Kidney (tissue), 14 donors: ENCODE measurements around the gene RAD50. TPM values are rescaled to one million over a fixed set of nuclear protein-coding genes. Genes with fewer than 3 reads are reported as not detected.

Source experiments
- DNase-seq, 5 donors: peaks; one replicate each; pipeline ENCODE4 v3.0.0-alpha.2; 2013 to 2020
- FAIRE-seq: peaks from 2 replicates; lab custom pipeline; 2012; peaks lifted over from hg19 to GRCh38; lab: Jason Lieb, UNC
- H3K27ac ChIP-seq, 2 donors: one replicate each; pipeline ENCODE4 v1.7.0; 2013; ENCODE audit warnings: low read depth in 2 of 2, low read length in 2 of 2, inconsistent platforms in 1 of 2
- H3K27me3 ChIP-seq: one replicate; pipeline ENCODE4 v1.7.1; 2013; ENCODE audit warnings: low read length, inconsistent platforms; ENCODE audit not compliant: control insufficient read depth, insufficient read depth
- H3K36me3 ChIP-seq, 3 donors: one replicate each; pipeline versions ENCODE4 v1.7.0 to v1.7.1; 2013; ENCODE audit warnings: low read length in 3 of 3, control low read depth in 1 of 3, inconsistent platforms in 1 of 3; ENCODE audit not compliant: insufficient read depth in 3 of 3, control insufficient read depth in 2 of 3
- H3K4me1 ChIP-seq, 3 donors: one replicate each; pipeline versions ENCODE4 v1.7.0 to v1.7.1; 2013; ENCODE audit warnings: low read length in 3 of 3, inconsistent platforms in 1 of 3, low read depth in 1 of 3; ENCODE audit not compliant: control insufficient read depth in 2 of 3, insufficient read depth in 2 of 3
- H3K4me3 ChIP-seq, 3 donors: one replicate each; pipeline versions ENCODE4 v1.7.0 to v1.8.1; 2013; ENCODE audit warnings: low read length in 3 of 3, control low read depth in 1 of 3, inconsistent platforms in 1 of 3
- H3K9ac ChIP-seq, 3 donors: one replicate each; pipeline versions ENCODE4 v1.7.0 to v1.7.1; 2013; ENCODE audit warnings: low read length in 3 of 3, control low read depth in 1 of 3, inconsistent platforms in 1 of 3
- H3K9me3 ChIP-seq, 3 donors: one replicate each; pipeline versions ENCODE4 v1.7.0 to v1.7.1; 2013; ENCODE audit warnings: low read length in 3 of 3, control low read depth in 1 of 3, inconsistent platforms in 1 of 3; ENCODE audit not compliant: control insufficient read depth in 2 of 3, insufficient read depth in 1 of 3
- CTCF ChIP-seq: IDR thresholded peaks from 3 replicates; pipeline ENCODE4 v1.5.1; 2012; ENCODE audit warnings: mild to moderate bottlenecking, moderate library complexity, borderline replicate concordance; ENCODE audit not compliant: insufficient read depth; ENCODE audit errors: extremely low read depth
- intact Hi-C: fragments of 100-400 bp; cut with DNase I; formaldehyde crosslinking; loops from one replicate; pipeline ENCODE4 v1.11.1; 2022
- polyA plus RNA-seq: library from polyadenylated mRNA; stranded (reverse); fragments of 350-450 nt; fragmentation: Illumina TruSeq; extraction: RNeasy Lipid Tissue Mini Kit (QIAGEN cat#74804); gene quantifications from one replicate; pipeline ENCODE4 v1.2.3, GENCODE V29; 2014; ENCODE audit warnings: low read depth, low replicate concordance; ENCODE audit not compliant: insufficient read depth
- total RNA-seq: library from RNA; stranded (reverse); fragmentation: NEBNext Ultra II Directional; extraction: Animal tissue kit (Norgen Biotek cat#: 25700); gene quantifications from one replicate; pipeline ENCODE4 v1.2.1, GENCODE V29; 2021
- donor health status: control.
- donor health status: control.
- donor health status: control.
- donor health status: control.
- donor health status: control.
- donor health status: DM: yes; HTN: yes; CAD: no.
- donor health status: Normal renal cell carcinoma (clear cell type).

RAD50 gene
- total and polyA plus RNA-seq, 2 donors from 2014 or later, result 12.6 to 36.4 TPM

- no peak overlapping the region for H3K9ac ChIP-seq
- DNase-seq, result no peak
- H3K4me3 ChIP-seq, result no peak overlapping the region
- no peaks in the 10 kb centered on the region for H3K4me1 ChIP-seq
- no peak for FAIRE-seq
- no peaks in the 10 kb centered on the region for H3K27me3 ChIP-seq
- H3K9me3 ChIP-seq, result no peaks in the 10 kb centered on the region
- H3K36me3 ChIP-seq, result no peaks in the 10 kb centered on the region
- intact Hi-C loops, result no loop called here
- TF ChIP-seq CTCF, result no peak
- H3K27ac ChIP-seq, result no peak overlapping the region
Measured at GRCh38 chr5:132677191-132677590, 120.4 kb downstream of the RAD50 start.

GRCh38 chr5:132677682-132678400 lies 121.1 kb downstream of the RAD50 start:
- Histone ChIP-seq H3K27ac (no peak overlapping the region), H3K4me1 (no peaks in the 10 kb centered on the region), H3K9me3 (no peaks in the 10 kb centered on the region), H3K9ac (no peak overlapping the region), H3K4me3 (no peak overlapping the region), H3K36me3 (no peaks in the 10 kb centered on the region), H3K27me3 (no peaks in the 10 kb centered on the region)
- TF ChIP-seq CTCF, result no peak
- intact Hi-C loops, result no loop called here
- DNase-seq, result no peak
- FAIRE-seq, result no peak

GRCh38 chr5:132678735-132679134 lies 122.0 kb downstream of the RAD50 start:
- Histone ChIP-seq H3K36me3 (no peaks in the 10 kb centered on the region), H3K9me3 (no peaks in the 10 kb centered on the region), H3K27me3 (no peaks in the 10 kb centered on the region), H3K9ac (no peak overlapping the region), H3K4me1 (no peaks in the 10 kb centered on the region), H3K27ac (no peak overlapping the region), H3K4me3 (no peak overlapping the region)
- intact Hi-C loops, result no loop called here
- no peak for DNase-seq
- FAIRE-seq, result no peak
- no peak for TF ChIP-seq CTCF

- no peaks in the 10 kb centered on the region for H3K27me3 ChIP-seq
- no peaks in the 10 kb centered on the region for H3K36me3 ChIP-seq
- FAIRE-seq (no peak), DNase-seq (no peak)
- H3K4me1 ChIP-seq, result no peaks in the 10 kb centered on the region
- TF ChIP-seq CTCF, result no peak
- H3K9ac ChIP-seq, result no peak overlapping the region
- H3K4me3 ChIP-seq, result no peak overlapping the region
- H3K27ac ChIP-seq, result no peak overlapping the region
- no peaks in the 10 kb centered on the region for H3K9me3 ChIP-seq
- intact Hi-C loops, result no loop called here
Measured at GRCh38 chr5:132679166-132679565, 122.4 kb downstream of the RAD50 start.
